ENCODE results near the gene GPR50.

DNA sequence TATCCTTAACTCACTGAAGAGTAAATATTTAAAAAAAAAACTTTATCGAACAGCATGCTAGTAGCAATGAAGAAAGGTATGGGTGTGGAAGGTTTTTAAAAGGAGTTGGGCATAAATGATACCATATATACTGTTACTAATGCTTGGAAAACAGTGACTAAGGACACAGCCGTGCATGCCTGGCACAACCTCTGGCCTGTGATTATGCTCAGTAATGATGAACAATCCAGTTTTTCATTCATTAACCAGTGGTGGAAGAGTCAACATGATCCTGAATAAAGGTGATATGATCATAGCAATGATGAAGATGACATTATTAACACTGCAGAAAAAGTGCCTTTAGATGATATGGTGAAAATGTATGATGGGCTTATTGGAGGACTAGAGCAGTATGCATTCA lies 43.9 kb upstream of the GPR50 start:
- no peak for TF ChIP-seq ZMYM4 (CRISPR knock-in tag; IDR thresholded peaks at IDR 0.05)
- no peak for TF ChIP-seq TAF1 (CRISPR knock-in tag; IDR thresholded peaks at IDR 0.05)
- TF ChIP-seq, protein P1, sequence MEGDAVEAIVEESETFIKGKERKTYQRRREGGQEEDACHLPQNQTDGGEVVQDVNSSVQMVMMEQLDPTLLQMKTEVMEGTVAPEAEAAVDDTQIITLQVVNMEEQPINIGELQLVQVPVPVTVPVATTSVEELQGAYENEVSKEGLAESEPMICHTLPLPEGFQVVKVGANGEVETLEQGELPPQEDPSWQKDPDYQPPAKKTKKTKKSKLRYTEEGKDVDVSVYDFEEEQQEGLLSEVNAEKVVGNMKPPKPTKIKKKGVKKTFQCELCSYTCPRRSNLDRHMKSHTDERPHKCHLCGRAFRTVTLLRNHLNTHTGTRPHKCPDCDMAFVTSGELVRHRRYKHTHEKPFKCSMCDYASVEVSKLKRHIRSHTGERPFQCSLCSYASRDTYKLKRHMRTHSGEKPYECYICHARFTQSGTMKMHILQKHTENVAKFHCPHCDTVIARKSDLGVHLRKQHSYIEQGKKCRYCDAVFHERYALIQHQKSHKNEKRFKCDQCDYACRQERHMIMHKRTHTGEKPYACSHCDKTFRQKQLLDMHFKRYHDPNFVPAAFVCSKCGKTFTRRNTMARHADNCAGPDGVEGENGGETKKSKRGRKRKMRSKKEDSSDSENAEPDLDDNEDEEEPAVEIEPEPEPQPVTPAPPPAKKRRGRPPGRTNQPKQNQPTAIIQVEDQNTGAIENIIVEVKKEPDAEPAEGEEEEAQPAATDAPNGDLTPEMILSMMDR (CRISPR knock-in tag; IDR thresholded peaks at IDR 0.05), result no peak
- TF ChIP-seq FOXM1 (CRISPR knock-in tag; IDR thresholded peaks at IDR 0.05), result no peak
- TF ChIP-seq, protein P2, sequence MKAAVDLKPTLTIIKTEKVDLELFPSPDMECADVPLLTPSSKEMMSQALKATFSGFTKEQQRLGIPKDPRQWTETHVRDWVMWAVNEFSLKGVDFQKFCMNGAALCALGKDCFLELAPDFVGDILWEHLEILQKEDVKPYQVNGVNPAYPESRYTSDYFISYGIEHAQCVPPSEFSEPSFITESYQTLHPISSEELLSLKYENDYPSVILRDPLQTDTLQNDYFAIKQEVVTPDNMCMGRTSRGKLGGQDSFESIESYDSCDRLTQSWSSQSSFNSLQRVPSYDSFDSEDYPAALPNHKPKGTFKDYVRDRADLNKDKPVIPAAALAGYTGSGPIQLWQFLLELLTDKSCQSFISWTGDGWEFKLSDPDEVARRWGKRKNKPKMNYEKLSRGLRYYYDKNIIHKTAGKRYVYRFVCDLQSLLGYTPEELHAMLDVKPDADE (CRISPR knock-in tag; IDR thresholded peaks at IDR 0.05), result no peak
- no peak for TF ChIP-seq ZBTB1 (CRISPR knock-in tag; IDR thresholded peaks at IDR 0.05; ENCODE audit: borderline replicate concordance)
- TF ChIP-seq ATF1 (CRISPR knock-in tag; IDR thresholded peaks at IDR 0.05), result no peak
- no peak for TF ChIP-seq GTF2F1 (IDR thresholded peaks at IDR 0.05; ENCODE audit: low read length)
- TF ChIP-seq ZNF263 (CRISPR knock-in tag; IDR thresholded peaks at IDR 0.05), result no peak
- TF ChIP-seq EZH2 (conservative IDR thresholded peaks at IDR 0.05; ENCODE audit: low read depth, low read length), result no peak
- TF ChIP-seq, protein P3, sequence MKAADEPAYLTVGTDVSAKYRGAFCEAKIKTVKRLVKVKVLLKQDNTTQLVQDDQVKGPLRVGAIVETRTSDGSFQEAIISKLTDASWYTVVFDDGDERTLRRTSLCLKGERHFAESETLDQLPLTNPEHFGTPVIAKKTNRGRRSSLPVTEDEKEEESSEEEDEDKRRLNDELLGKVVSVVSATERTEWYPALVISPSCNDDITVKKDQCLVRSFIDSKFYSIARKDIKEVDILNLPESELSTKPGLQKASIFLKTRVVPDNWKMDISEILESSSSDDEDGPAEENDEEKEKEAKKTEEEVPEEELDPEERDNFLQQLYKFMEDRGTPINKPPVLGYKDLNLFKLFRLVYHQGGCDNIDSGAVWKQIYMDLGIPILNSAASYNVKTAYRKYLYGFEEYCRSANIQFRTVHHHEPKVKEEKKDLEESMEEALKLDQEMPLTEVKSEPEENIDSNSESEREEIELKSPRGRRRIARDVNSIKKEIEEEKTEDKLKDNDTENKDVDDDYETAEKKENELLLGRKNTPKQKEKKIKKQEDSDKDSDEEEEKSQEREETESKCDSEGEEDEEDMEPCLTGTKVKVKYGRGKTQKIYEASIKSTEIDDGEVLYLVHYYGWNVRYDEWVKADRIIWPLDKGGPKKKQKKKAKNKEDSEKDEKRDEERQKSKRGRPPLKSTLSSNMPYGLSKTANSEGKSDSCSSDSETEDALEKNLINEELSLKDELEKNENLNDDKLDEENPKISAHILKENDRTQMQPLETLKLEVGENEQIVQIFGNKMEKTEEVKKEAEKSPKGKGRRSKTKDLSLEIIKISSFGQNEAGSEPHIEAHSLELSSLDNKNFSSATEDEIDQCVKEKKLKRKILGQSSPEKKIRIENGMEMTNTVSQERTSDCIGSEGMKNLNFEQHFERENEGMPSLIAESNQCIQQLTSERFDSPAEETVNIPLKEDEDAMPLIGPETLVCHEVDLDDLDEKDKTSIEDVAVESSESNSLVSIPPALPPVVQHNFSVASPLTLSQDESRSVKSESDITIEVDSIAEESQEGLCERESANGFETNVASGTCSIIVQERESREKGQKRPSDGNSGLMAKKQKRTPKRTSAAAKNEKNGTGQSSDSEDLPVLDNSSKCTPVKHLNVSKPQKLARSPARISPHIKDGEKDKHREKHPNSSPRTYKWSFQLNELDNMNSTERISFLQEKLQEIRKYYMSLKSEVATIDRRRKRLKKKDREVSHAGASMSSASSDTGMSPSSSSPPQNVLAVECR (CRISPR knock-in tag; IDR thresholded peaks at IDR 0.05; ENCODE audit: borderline replicate concordance), result no peak
- no peak for TF ChIP-seq ZNF619 (CRISPR knock-in tag; IDR thresholded peaks at IDR 0.05)
- no peak for TF ChIP-seq RCOR2 (CRISPR knock-in tag; IDR thresholded peaks at IDR 0.05)
- TF ChIP-seq NFYC (CRISPR knock-in tag; IDR thresholded peaks at IDR 0.05), result no peak
